Activated T-cell treated with anti-CD3 and anti-CD28 coated beads, Interleukin-2, amount 50 U/mL, for 48 hours (primary cell): ENCODE results near the gene USP4.
"Not testable (repeated sequence)": the region's sequence is repeated elsewhere in the genome, so short reads cannot be mapped to it uniquely, and the experiment has no call there.

Source experiments
- DNase-seq, 2 experiments: peaks; one replicate each; pipeline ENCODE4 v3.0.0-alpha.2; 2020

USP4 gene

GRCh38 chr3:49349348-49350114 is 9.7 kb upstream of the USP4 start:
- DNase-seq: no peak

- DNase-seq: not testable (repeated sequence)
Observed at GRCh38 chr3:49348361-49348760, 8.5 kb upstream of the USP4 start.

GRCh38 chr3:49346797-49347251 is 7.0 kb upstream of the USP4 start:
- DNase-seq: no peak

- DNase-seq: no peak
Observed at GRCh38 chr3:49343163-49343562, 3.3 kb upstream of the USP4 start.

- DNase-seq: no peak
Observed at GRCh38 chr3:49341996-49342395, 2.1 kb upstream of the USP4 start.

GRCh38 chr3:49339581-49339940 is 292 bp downstream of the USP4 start:
- DNase-seq: peak in 1 of 2 experiments; percentile 54

GRCh38 chr3:49333916-49334633 is 5.8 kb downstream of the USP4 start:
- DNase-seq: no peak

- DNase-seq: no peak
Observed at GRCh38 chr3:49333091-49333490, 6.8 kb downstream of the USP4 start.

- DNase-seq: no peak
Observed at GRCh38 chr3:49329186-49329585, 10.7 kb downstream of the USP4 start.

- not testable (repeated sequence) for DNase-seq
Observed at GRCh38 chr3:49328350-49328749, 11.5 kb downstream of the USP4 start.

- DNase-seq: no peak
Observed at GRCh38 chr3:49327485-49327884, 12.4 kb downstream of the USP4 start.

GRCh38 chr3:49324768-49325167 is 15.1 kb downstream of the USP4 start:
- no peak for DNase-seq

- DNase-seq: no peak
Observed at GRCh38 chr3:49316696-49317457, 23.0 kb downstream of the USP4 start.

- no peak for DNase-seq
Observed at GRCh38 chr3:49313896-49314688, 25.8 kb downstream of the USP4 start.

GRCh38 chr3:49311283-49311682 is 28.6 kb downstream of the USP4 start:
- DNase-seq: no peak

GRCh38 chr3:49310677-49311076 is 29.2 kb downstream of the USP4 start:
- no peak for DNase-seq

GRCh38 chr3:49305608-49306007 is 34.2 kb downstream of the USP4 start:
- DNase-seq: no peak

GRCh38 chr3:49302613-49303012 is 37.2 kb downstream of the USP4 start:
- DNase-seq: no peak

- DNase-seq: no peak
Observed at GRCh38 chr3:49300595-49300994, 39.3 kb downstream of the USP4 start.

- DNase-seq: no peak
Observed at GRCh38 chr3:49298511-49298910, 41.3 kb downstream of the USP4 start.

GRCh38 chr3:49296781-49297411 is 43.0 kb downstream of the USP4 start:
- no peak for DNase-seq

GRCh38 chr3:49295489-49296058 is 44.3 kb downstream of the USP4 start:
- DNase-seq: peak; percentile 34 to 37
